GM12878 (cell line): ENCODE results near the gene P3H1. TPM values are rescaled to one million over a fixed set of nuclear protein-coding genes. Genes with fewer than 3 reads are reported as not detected.

Experiments used
- ATAC-seq: fragments of 200-7000 bp; cut with Tn5 transposase; 3 replicates; pipeline ENCODE4 v1.9.1; 2020; ENCODE audit warnings: mild to moderate bottlenecking, moderate library complexity
- BruUV-seq: library from RNA; stranded (reverse); fragments of 400-500 nt; replicated peaks from 2 replicates; lab custom pipeline; 2021; lab: Mats Ljungman, UMichigan
- CTCF ChIA-PET: fragments of 300-600 bp; sonication (Branson Sonifier 250); formaldehyde crosslinking; extraction: SDS; loops from one replicate; lab custom pipeline; 2021; ENCODE audit warnings: inconsistent platforms; lab: Yijun Ruan, JAX
- POLR2A ChIA-PET: fragments of 350-600 bp; formaldehyde crosslinking; extraction: SDS; loops from one replicate; lab custom pipeline; 2021; ENCODE audit warnings: inconsistent platforms; lab: Charles Lee
- RAD21 ChIA-PET: fragments of 300-600 bp; sonication (Branson Sonifier 250); formaldehyde crosslinking; loops from one replicate; lab custom pipeline; 2023; ENCODE audit warnings: antibody characterized with exemption; ENCODE audit not compliant: unreplicated experiment; lab: Charles Lee
- SMC1A ChIA-PET: fragments of 300-600 bp; sonication (Branson Sonifier 250); formaldehyde crosslinking; loops from one replicate; lab custom pipeline; 2023; ENCODE audit not compliant: unreplicated experiment, uncharacterized antibody; lab: Charles Lee
- DNase-seq: peaks from one replicate; pipeline ENCODE4 v3.0.0-alpha.2; 2011; ENCODE audit warnings: low read depth, low spot score
- FAIRE-seq: peaks from 3 replicates; lab custom pipeline; 2011; peaks lifted over from hg19 to GRCh38; lab: Jason Lieb, UNC
- H2AFZ ChIP-seq: 2 replicates; pipeline ENCODE4 v1.6.0; 2011; ENCODE audit warnings: low read depth, low read length, control low read depth; ENCODE audit not compliant: control insufficient read depth
- H3K27ac ChIP-seq: 2 replicates; pipeline ENCODE4 v1.5.1; 2011; ENCODE audit warnings: control low read depth; ENCODE audit not compliant: control insufficient read depth, insufficient read depth
- H3K27me3 ChIP-seq, 2 experiments: replicated peaks in 1 of 2; 2 replicates each; pipeline versions ENCODE4 v1.6.0 to v1.6.1; 2011; ENCODE audit warnings: low read length in 1 of 2; ENCODE audit not compliant: control insufficient read depth in 2 of 2, insufficient read depth in 2 of 2
- H3K36me3 ChIP-seq, 2 experiments: 2 replicates each; pipeline ENCODE4 v1.5.1; 2011; ENCODE audit warnings: low read length in 1 of 2; ENCODE audit not compliant: control insufficient read depth in 2 of 2, insufficient read depth in 2 of 2
- H3K4me1 ChIP-seq: 2 replicates; pipeline ENCODE4 v1.6.1; 2011; ENCODE audit warnings: mild to moderate bottlenecking, low read length, moderate library complexity, mixed read lengths; ENCODE audit not compliant: control insufficient read depth, insufficient read depth
- H3K4me2 ChIP-seq: 2 replicates; pipeline ENCODE4 v1.6.0; 2011; ENCODE audit warnings: control low read depth; ENCODE audit not compliant: control insufficient read depth, insufficient read depth
- H3K4me3 ChIP-seq: fragments of 200-600 bp; sonication (generic); 2 replicates; pipeline ENCODE4 v1.5.1; 2016
- H3K79me2 ChIP-seq: 2 replicates; pipeline ENCODE4 v1.6.0; 2011; ENCODE audit warnings: low read length; ENCODE audit not compliant: control insufficient read depth, insufficient read depth
- H3K9ac ChIP-seq: 2 replicates; pipeline ENCODE4 v1.8.0; 2011; ENCODE audit warnings: low read length, control low read depth, mixed read lengths; ENCODE audit not compliant: control insufficient read depth, insufficient read depth
- H3K9me3 ChIP-seq: replicated peaks from 3 replicates; pipeline ENCODE4 v1.5.1; 2011; ENCODE audit warnings: mild to moderate bottlenecking, low read length; ENCODE audit not compliant: control insufficient read depth, insufficient read depth
- H4K20me1 ChIP-seq: 2 replicates; pipeline ENCODE4 v1.6.0; 2011; ENCODE audit not compliant: control insufficient read depth, insufficient read depth
- ATF7 ChIP-seq: fragments of 450-650 bp; IDR thresholded peaks from 2 replicates; pipeline ENCODE4 v1.6.1; 2016; ENCODE audit warnings: low read depth, mild to moderate bottlenecking
- NBN ChIP-seq: fragments of 450-650 bp; IDR thresholded peaks from 2 replicates; pipeline ENCODE4 v1.6.1; 2016
- PML ChIP-seq: IDR thresholded peaks from 2 replicates; pipeline ENCODE4 v1.6.1; 2012; ENCODE audit warnings: low read length, inconsistent platforms
- REST ChIP-seq: IDR thresholded peaks from 2 replicates; pipeline ENCODE4 v1.6.1; 2012; ENCODE audit warnings: mild to moderate bottlenecking, low read depth, low read length
- RFX5 ChIP-seq: IDR thresholded peaks from 2 replicates; pipeline ENCODE4 v1.6.1; 2011; ENCODE audit warnings: low read depth, low read length, improper control_type of control experiment
- TAF1 ChIP-seq: IDR thresholded peaks from 2 replicates; pipeline ENCODE4 v1.6.1; 2011; ENCODE audit warnings: mild to moderate bottlenecking, low read depth, low read length, borderline replicate concordance
- TCF3 ChIP-seq: IDR thresholded peaks from 2 replicates; pipeline ENCODE4 v1.6.1; 2012; ENCODE audit warnings: low read depth, mild to moderate bottlenecking, low read length, borderline replicate concordance; ENCODE audit not compliant: insufficient read depth
- ZNF592 ChIP-seq: fragments of 450-650 bp; IDR thresholded peaks from 2 replicates; pipeline ENCODE4 v1.6.1; 2017; ENCODE audit warnings: mild to moderate bottlenecking, moderate library complexity
- ZNF687 ChIP-seq: fragments of 450-650 bp; IDR thresholded peaks from 2 replicates; pipeline ENCODE4 v1.6.1; 2017; ENCODE audit warnings: mild to moderate bottlenecking, moderate library complexity
- WGBS: methylation state at CpG from one replicate; pipeline ENCODE4 v1.1.6; 2016; ENCODE audit warnings: low lambda C conversion rate; ENCODE audit not compliant: insufficient replicate concordance, insufficient coverage; ENCODE audit errors: missing lambda C conversion rate; 5-methylcytosine and 5-hydroxymethylcytosine counted together
- in situ Hi-C: fragments of 300-500 bp; cut with MboI; formaldehyde crosslinking; loops from 9 replicates; pipeline ENCODE4 v1.14.3; 2018; ENCODE audit warnings: mixed read lengths
- intact Hi-C: fragments of 100-400 bp; cut with micrococcal nuclease; formaldehyde crosslinking; loops from one replicate; pipeline ENCODE4 v1.14.2; 2022; ENCODE audit not compliant: unreplicated experiment
- polyA plus RNA-seq, 11 experiments: library from polyadenylated mRNA; depleted of rRNA in 4 of 11; unstranded in 6 of 11; stranded (reverse) in 5 of 11; fragments of >200 nt; fragmentation: Nextera tagmentation in 4 of 11; fragmentation: Illumina TruSeq in 1 of 11; extraction: Ambion mirVana in 4 of 11; extraction: Trizol in 1 of 11; gene quantifications; 1 replicate in 1 of 11; 2 replicates in 10 of 11; pipeline versions ENCODE4 v1.2.1 to v1.2.3, GENCODE V29; 2011 to 2016; ENCODE audit warnings: inconsistent platforms in 2 of 11, missing spikeins in 2 of 11, low read depth in 1 of 11
- total RNA-seq, 4 experiments: library from RNA; depleted of rRNA in 3 of 4; stranded (reverse); fragments of >200 nt in 3 of 4; fragmentation: Illumina TruSeq in 1 of 4; extraction: Trizol in 1 of 4; gene quantifications; 2 replicates each; pipeline versions ENCODE4 v1.2.1 to v1.2.3, GENCODE V29; 2013 to 2021

The P3H1 gene
- total and polyA plus RNA-seq, 10 of the 15 experiments (the other 5 are each of a cell fraction or from before 2014, with no cell fraction given): 0.72 to 42.4 (median 26.0) TPM

DNA sequence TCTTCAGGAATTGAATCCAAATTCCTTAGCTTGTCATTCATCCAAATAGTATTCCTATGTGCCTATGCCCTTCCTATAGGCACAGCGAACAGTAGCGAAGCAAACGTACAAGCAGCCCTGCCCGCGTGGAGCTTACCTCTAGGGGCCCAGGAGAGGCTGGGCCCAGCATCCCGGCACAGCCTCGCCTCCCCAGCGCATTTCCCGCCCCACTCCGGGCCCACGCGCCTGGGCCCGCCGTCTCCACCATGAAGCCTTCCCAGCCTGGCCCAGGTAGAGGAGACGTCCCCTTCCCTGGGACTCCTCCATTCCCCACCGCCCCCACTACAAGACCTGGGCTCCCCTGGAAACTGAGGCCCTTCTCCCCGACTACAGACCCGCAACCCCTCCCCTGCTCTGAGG is 17.7 kb upstream of the P3H1 start:
- Histone ChIP-seq H3K79me2 (no peaks in the 10 kb centered on the region), H3K36me3 (peaks cover 0 to 6% of the 10 kb centered on the region in 2 experiments; a peak in 1 of 4 replicates), H3K4me3 (no peak overlapping the region), H3K4me2 (no peak overlapping the region), H3K27me3 (no peaks in the 10 kb centered on the region), H3K9me3 (no peaks in the 10 kb centered on the region), H3K27ac (no peak overlapping the region), H3K9ac (no peak overlapping the region), H4K20me1 (no peaks in the 10 kb centered on the region; the same call in 1 of the 2 replicates), H3K4me1 (peaks cover 6% of the 10 kb centered on the region; the same call in 1 of the 2 replicates), H2AFZ (no peak overlapping the region)
- FAIRE-seq (no peak), DNase-seq (no peak), ATAC-seq (no peak)
- BruUV-seq: no TSS peak
- intact Hi-C loops: no loop called here
- POLR2A ChIA-PET: no interaction called here
- RAD21 ChIA-PET: interaction anchor here (1.4 kb wide), 1 partner anchor 289 kb away, joined by 4 read pairs; no protein-coding TSS in a partner anchor
- 98% methylated on average over 18 of the region's 18 CpGs for WGBS
- SMC1A ChIA-PET: interaction anchor here (1.3 kb wide), 1 partner anchor 287 kb away, joined by 3 read pairs; no protein-coding TSS in a partner anchor
- CTCF ChIA-PET: no interaction called here
- TF ChIP-seq TCF3 (no peak), REST (no peak), ATF7 (no peak), PML (no peak), RFX5 (no peak), NBN (no peak), ZNF687 (no peak), ZNF592 (no peak), TAF1 (no peak)
- in situ Hi-C loops: loop anchor here (5.0 kb wide), 1 partner anchor 283 kb away; no protein-coding TSS in a partner anchor
